DMS 273 treated with DMSO at 0.1 percent for 48 hours (cell line): ENCODE data around the gene KBTBD8.

Source experiments
- DNase-seq: peaks from one replicate; lab custom pipeline; 2025; lab: John Stamatoyannopoulos, UW

The KBTBD8 gene

GRCh38 chr3:66998113-66998903 lies at the start of gene KBTBD8:
Gene KBTBD8, plus strand, starts transcription at chr3:66998307. Its CDS starts 49 bp downstream, at chr3:66998356.
- peak; percentile 88 for DNase-seq

- no peak for DNase-seq
Observed at GRCh38 chr3:66948838-66949237, 49.3 kb upstream of the KBTBD8 start.

- no peak for DNase-seq
Observed at GRCh38 chr3:66949898-66950297, 48.2 kb upstream of the KBTBD8 start.

GRCh38 chr3:66952357-66952756 lies 45.8 kb upstream of the KBTBD8 start:
- DNase-seq: no peak

GRCh38 chr3:66953934-66954445 lies 44.1 kb upstream of the KBTBD8 start:
- no peak for DNase-seq

- DNase-seq: no peak
Observed at GRCh38 chr3:66956742-66957141, 41.4 kb upstream of the KBTBD8 start.

- DNase-seq: no peak
Observed at GRCh38 chr3:66957367-66957766, 40.7 kb upstream of the KBTBD8 start.

- no peak for DNase-seq
Observed at GRCh38 chr3:66958067-66958466, 40.0 kb upstream of the KBTBD8 start.

GRCh38 chr3:66962664-66963063 lies 35.4 kb upstream of the KBTBD8 start:
- DNase-seq: no peak

GRCh38 chr3:66971245-66971644 lies 26.9 kb upstream of the KBTBD8 start:
- no peak for DNase-seq

- peak; percentile 32 for DNase-seq
Observed at GRCh38 chr3:66971891-66972551, 26.1 kb upstream of the KBTBD8 start.

- no peak for DNase-seq
Observed at GRCh38 chr3:66980791-66981190, 17.3 kb upstream of the KBTBD8 start.

- no peak for DNase-seq
Observed at GRCh38 chr3:66983101-66983500, 15.0 kb upstream of the KBTBD8 start.

- DNase-seq: no peak
Observed at GRCh38 chr3:66985336-66985920, 12.7 kb upstream of the KBTBD8 start.

- no peak for DNase-seq
Observed at GRCh38 chr3:66986406-66986805, 11.7 kb upstream of the KBTBD8 start.

- DNase-seq: no peak
Observed at GRCh38 chr3:66989241-66989640, 8.9 kb upstream of the KBTBD8 start.

- no peak for DNase-seq
Observed at GRCh38 chr3:66989860-66990696, 8.0 kb upstream of the KBTBD8 start.

- DNase-seq: no peak
Observed at GRCh38 chr3:66991459-66991858, 6.6 kb upstream of the KBTBD8 start.

GRCh38 chr3:66993082-66993481 lies 5.0 kb upstream of the KBTBD8 start:
- DNase-seq: no peak

- no peak for DNase-seq
Observed at GRCh38 chr3:66994588-66994987, 3.5 kb upstream of the KBTBD8 start.

GRCh38 chr3:66996696-66997095 lies 1.4 kb upstream of the KBTBD8 start:
- DNase-seq: no peak

GRCh38 chr3:66997560-66998112 lies 471 bp upstream of the KBTBD8 start:
- no peak for DNase-seq
